ENCODE data around the gene GP9. TPM values are rescaled to one million over a fixed set of nuclear protein-coding genes. Genes with fewer than 3 reads are reported as not detected.
"Not testable (repeated sequence)": the region's sequence is repeated elsewhere in the genome, so short reads cannot be mapped to it uniquely, and the experiment has no call there.

Gene GP9
- total RNA-seq, 1 experiment from 2014 or later, result not detected

- DNase-seq (ENCODE audit: low read depth, low spot score), result no peak
- in situ Hi-C loops (cut with HindIII; ENCODE audit: low pct_unique_long_range_greater_than_20kb, low sequenced_read_pairs), result no loop called here
Measured at GRCh38 chr3:129087138-129087702, 26.6 kb downstream of the GP9 start.

- peak; percentile 66 for DNase-seq (ENCODE audit: low read depth, low spot score)
- in situ Hi-C loops (cut with HindIII; ENCODE audit: low pct_unique_long_range_greater_than_20kb, low sequenced_read_pairs), result not testable (repeated sequence)
Measured at GRCh38 chr3:129087904-129088303, 27.3 kb downstream of the GP9 start.

- in situ Hi-C loops (cut with HindIII; ENCODE audit: low pct_unique_long_range_greater_than_20kb, low sequenced_read_pairs); DNase-seq (ENCODE audit: low read depth, low spot score): not testable (repeated sequence)
Measured at GRCh38 chr3:129088312-129088711, 27.7 kb downstream of the GP9 start.

- no peak for DNase-seq (ENCODE audit: low read depth, low spot score)
- in situ Hi-C loops (cut with HindIII; ENCODE audit: low pct_unique_long_range_greater_than_20kb, low sequenced_read_pairs), result no loop called here
Measured at GRCh38 chr3:129095285-129095684, 34.7 kb downstream of the GP9 start.

GRCh38 chr3:129100274-129100673, 39.7 kb downstream of the GP9 start:
- in situ Hi-C loops (cut with HindIII; ENCODE audit: low pct_unique_long_range_greater_than_20kb, low sequenced_read_pairs), result no loop called here
- no peak for DNase-seq (ENCODE audit: low read depth, low spot score)

- in situ Hi-C loops (cut with HindIII; ENCODE audit: low pct_unique_long_range_greater_than_20kb, low sequenced_read_pairs), result no loop called here
- no peak for DNase-seq (ENCODE audit: low read depth, low spot score)
Measured at GRCh38 chr3:129101370-129102138, 41.0 kb downstream of the GP9 start.

- no peak for DNase-seq (ENCODE audit: low read depth, low spot score)
Measured at GRCh38 chr3:129103296-129103695, 42.7 kb downstream of the GP9 start.

GRCh38 chr3:129104051-129104450, 43.5 kb downstream of the GP9 start:
- no peak for DNase-seq (ENCODE audit: low read depth, low spot score)
- in situ Hi-C loops (cut with HindIII; ENCODE audit: low pct_unique_long_range_greater_than_20kb, low sequenced_read_pairs), result no loop called here

More at GRCh38 chr3:129103296-129103695, 42.7 kb downstream of the GP9 start:
- in situ Hi-C loops (cut with HindIII; ENCODE audit: low pct_unique_long_range_greater_than_20kb, low sequenced_read_pairs), result no loop called here

- in situ Hi-C loops (cut with HindIII; ENCODE audit: low pct_unique_long_range_greater_than_20kb, low sequenced_read_pairs), result no loop called here
- DNase-seq (ENCODE audit: low read depth, low spot score), result no peak
Measured at GRCh38 chr3:129104498-129105079, 44.0 kb downstream of the GP9 start.

GRCh38 chr3:129105862-129106261, 45.3 kb downstream of the GP9 start:
- DNase-seq (ENCODE audit: low read depth, low spot score), result no peak
- in situ Hi-C loops (cut with HindIII; ENCODE audit: low pct_unique_long_range_greater_than_20kb, low sequenced_read_pairs), result no loop called here

- in situ Hi-C loops (cut with HindIII; ENCODE audit: low pct_unique_long_range_greater_than_20kb, low sequenced_read_pairs), result no loop called here
- DNase-seq (ENCODE audit: low read depth, low spot score), result no peak
Measured at GRCh38 chr3:129106320-129106719, 45.7 kb downstream of the GP9 start.

GRCh38 chr3:129106866-129107565, 46.4 kb downstream of the GP9 start:
- in situ Hi-C loops (cut with HindIII; ENCODE audit: low pct_unique_long_range_greater_than_20kb, low sequenced_read_pairs), result no loop called here
- DNase-seq (ENCODE audit: low read depth, low spot score), result no peak

GRCh38 chr3:129107793-129108192, 47.2 kb downstream of the GP9 start:
- in situ Hi-C loops (cut with HindIII; ENCODE audit: low pct_unique_long_range_greater_than_20kb, low sequenced_read_pairs), result no loop called here
- DNase-seq (ENCODE audit: low read depth, low spot score), result no peak

GRCh38 chr3:129111076-129111780, 50.6 kb downstream of the GP9 start:
- DNase-seq (ENCODE audit: low read depth, low spot score); in situ Hi-C loops (cut with HindIII; ENCODE audit: low pct_unique_long_range_greater_than_20kb, low sequenced_read_pairs): not testable (repeated sequence)
